GM19025 (cell line): Measurements from ENCODE around the gene TRIM65.

Experiments
- ATAC-seq: cut with Tn5 transposase; IDR thresholded peaks from one replicate; pipeline ENCODE4 v1.9.1; 2021; ENCODE audit warnings: mild to moderate bottlenecking, low read depth, moderate library complexity; ENCODE audit not compliant: unreplicated experiment

The TRIM65 gene

DNA sequence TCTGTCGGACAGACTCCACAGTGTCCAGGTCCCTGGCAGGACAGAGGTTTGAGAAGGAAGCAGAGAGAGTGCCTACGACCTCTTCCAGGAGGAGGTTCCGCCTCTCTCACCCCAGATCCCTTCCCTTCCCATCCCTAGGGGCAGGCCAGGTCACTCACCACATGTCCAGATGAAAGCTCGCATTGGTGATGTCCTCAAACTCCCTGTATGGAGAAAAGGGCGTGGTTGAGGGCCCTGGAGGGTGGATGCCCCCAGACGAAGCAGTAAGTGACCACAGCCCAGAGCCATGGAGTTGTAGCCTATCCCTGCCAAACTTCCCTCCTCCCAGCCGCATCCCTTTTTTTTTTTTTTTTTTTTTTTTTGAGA is 56.0 kb downstream of the TRIM65 start:
- no peak for ATAC-seq

DNA sequence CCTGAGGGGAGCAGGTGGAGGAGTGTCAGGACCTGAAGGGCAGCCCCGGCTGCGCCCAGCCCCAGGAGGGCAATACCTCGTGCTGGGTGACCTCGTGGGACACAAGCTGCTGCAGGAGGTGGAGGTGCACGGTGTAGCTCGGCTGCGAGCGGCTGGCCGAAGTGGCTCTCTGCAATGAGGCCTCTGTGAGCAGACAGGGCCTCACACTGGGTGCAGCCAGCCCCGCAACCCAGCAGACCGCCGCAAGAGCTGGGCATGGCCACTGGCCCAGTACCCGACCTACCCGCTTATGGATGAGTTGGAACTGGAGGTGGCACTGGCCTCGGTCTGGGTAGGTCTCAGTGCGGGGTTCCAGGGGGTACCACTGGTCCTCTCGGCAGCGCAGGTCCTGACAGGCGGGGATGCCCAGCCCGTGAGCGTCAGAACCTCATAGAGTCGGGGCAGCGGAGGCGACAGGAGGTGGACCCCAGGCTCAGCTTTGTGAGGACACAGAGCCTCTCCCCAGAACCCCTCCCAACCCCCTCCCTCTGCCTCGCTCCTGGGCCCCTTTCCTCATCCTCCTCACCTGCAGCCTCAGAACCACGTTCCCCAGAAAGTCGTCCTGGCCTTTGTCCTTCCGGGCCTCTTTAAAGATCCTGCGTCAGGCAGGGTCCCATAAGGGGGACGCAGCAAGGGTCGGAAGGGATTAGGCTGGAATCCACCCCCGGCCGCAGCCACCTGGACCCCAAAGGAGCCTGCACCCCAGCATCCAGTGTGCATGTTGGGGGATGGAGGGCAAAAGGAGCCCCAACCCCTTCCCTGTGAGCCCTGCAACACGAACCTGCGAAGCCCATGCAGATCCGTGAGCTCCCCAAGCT is 56.6 kb downstream of the TRIM65 start:
- no peak for ATAC-seq
